Heart left ventricle (tissue), 13 donors: Measurements from ENCODE around the gene CALM1.

Experiments used
- CTCF ChIP-seq, 12 donors: fragments of 200-600 bp; sonication (generic) in 4 of 12; IDR thresholded peaks; one replicate each; pipeline versions ENCODE4 v1.5.0 to v1.8.0; 2018 to 2022; ENCODE audit warnings: antibody characterized with exemption in 12 of 12, mild to moderate bottlenecking in 5 of 12
- POLR2A ChIP-seq, 2 donors: fragments of 450-650 bp; IDR thresholded peaks; one replicate each; pipeline ENCODE4 v1.6.1; 2017; ENCODE audit warnings: antibody characterized with exemption in 2 of 2, mild to moderate bottlenecking in 2 of 2, moderate library complexity in 2 of 2
- donor health status: ischemic (EF 13 %, LVEDD 7.1; RV severe dilation, severe dysfunction).
- donor health status: DM: no; HTN: yes; CAD: no.
- donor health status: DM: no; HTN: no; CAD: no.
- donor health status: ischemic (EF 25% LVEDD 6.9; RV normal size, moderate dysfunction).
- donor health status: ischemic (EF 25% LVEDD 5.7; RV mildly dilated, moderate dysfunction).
- donor health status: ischemic (EF 35%, LVEDD 5.7; RV mildly dilated, moderate dysfunction).
- donor health status: nonischemic (EF 11% LVEDD 7.7; RV severe dilation, severe dysfunction).
- donor health status: DM: yes; HTN: yes; CAD: no.
- donor health status: PGD.
- donor health status: ischemic (EF 29% LVEDD 5.4; RV normal size, mild dysfunction).
- donor health status: nonischemic (EF 23%, LVEDD 6.1; RV moderate dilation, normal function).

GRCh38 chr14:90356925-90357324, 39.9 kb upstream of the CALM1 start:
- no peak for TF ChIP-seq CTCF (IDR thresholded peaks at IDR 0.05)
- no peak for TF ChIP-seq POLR2A (IDR thresholded peaks at IDR 0.05)
